Psoas muscle (tissue), 8 donors: ENCODE results near the gene CACNB2. TPM values are rescaled to one million over a fixed set of nuclear protein-coding genes. Genes with fewer than 3 reads are reported as not detected.

Experiments
- ATAC-seq, 4 donors: fragments of 200-7000 bp; cut with Tn5 transposase; one replicate each; pipeline ENCODE4 v1.9.1; 2020; ENCODE audit warnings: moderate library complexity in 3 of 4, mild to moderate bottlenecking in 2 of 4
- DNase-seq, 2 donors: peaks; one replicate each; pipeline ENCODE4 v3.0.0-alpha.2; 2020
- H3K27ac ChIP-seq: fragments of 200-600 bp; one replicate; pipeline ENCODE4 v1.8.0; 2022
- H3K27me3 ChIP-seq, 3 donors: fragments of 200-600 bp in 1 of 3; one replicate each; pipeline versions ENCODE4 v1.6.1 to v1.8.0; 2013 to 2022; ENCODE audit warnings: low read length in 2 of 3, mild to moderate bottlenecking in 2 of 3, moderate library complexity in 1 of 3; ENCODE audit not compliant: insufficient read depth in 3 of 3
- H3K36me3 ChIP-seq, 2 donors: fragments of 200-600 bp in 1 of 2; one replicate each; pipeline versions ENCODE4 v1.6.1 to v1.8.0; 2013 to 2022; ENCODE audit warnings: low read depth in 1 of 2, mild to moderate bottlenecking in 1 of 2, moderate library complexity in 1 of 2; ENCODE audit not compliant: insufficient read depth in 1 of 2
- H3K4me1 ChIP-seq: fragments of 200-600 bp; one replicate; pipeline ENCODE4 v1.8.0; 2022
- H3K4me3 ChIP-seq: fragments of 200-600 bp; one replicate; pipeline ENCODE4 v1.8.0; 2022; ENCODE audit warnings: mild to moderate bottlenecking
- H3K9me3 ChIP-seq: fragments of 200-600 bp; one replicate; pipeline ENCODE4 v1.8.0; 2022
- WGBS, 3 donors: extraction: QIAGEN DNeasy Blood & Tissue Kit; methylation state at CpG; one replicate each; pipeline versions ENCODE4 v1.1.6 to v1.1.7; 2013; 5-methylcytosine and 5-hydroxymethylcytosine counted together
- intact Hi-C, 2 donors: fragments of 100-400 bp; cut with DNase I; formaldehyde crosslinking; loops; one replicate each; pipeline versions ENCODE4 v1.11.0 to v1.14.2; 2022
- polyA plus RNA-seq, 3 donors: library from polyadenylated mRNA; stranded (reverse); fragments of 200-250 nt; gene quantifications; one replicate each; pipeline ENCODE4 v1.2.3, GENCODE V29; 2013
- total RNA-seq, 4 donors: library from RNA; stranded (reverse); fragmentation: NEBNext Ultra II Directional in 2 of 4; extraction: Animal tissue kit (Norgen Biotek cat#: 25700) in 2 of 4; gene quantifications; one replicate each; pipeline versions ENCODE4 v1.2.1 to v1.2.4, GENCODE V29; 2021 to 2023
- TF ChIP-seq, protein P1 (sequence below): fragments of 200-600 bp; IDR thresholded peaks from one replicate; pipeline ENCODE4 v1.8.0; 2022; ENCODE audit warnings: antibody characterized with exemption
- donor health status: healthy with polysubstance abuse.
- donor health status: DM: no; HTN: no; CAD: no; lungs with moderate emphysema.
- donor health status: Bipolar disorder and iron deficiency.
- donor health status: healthy.
- donor health status: DM: yes; HTN: yes; CAD: no.
- donor health status: DM: no; HTN: no; CAD: no.
- donor health status: DM: no; HTN: no; CAD: no.
- donor health status: DM: yes; HTN: yes; CAD: no.

The CACNB2 gene
- total and polyA plus RNA-seq, 7 donors, result 0.20 to 0.71 (median 0.43) TPM

DNA sequence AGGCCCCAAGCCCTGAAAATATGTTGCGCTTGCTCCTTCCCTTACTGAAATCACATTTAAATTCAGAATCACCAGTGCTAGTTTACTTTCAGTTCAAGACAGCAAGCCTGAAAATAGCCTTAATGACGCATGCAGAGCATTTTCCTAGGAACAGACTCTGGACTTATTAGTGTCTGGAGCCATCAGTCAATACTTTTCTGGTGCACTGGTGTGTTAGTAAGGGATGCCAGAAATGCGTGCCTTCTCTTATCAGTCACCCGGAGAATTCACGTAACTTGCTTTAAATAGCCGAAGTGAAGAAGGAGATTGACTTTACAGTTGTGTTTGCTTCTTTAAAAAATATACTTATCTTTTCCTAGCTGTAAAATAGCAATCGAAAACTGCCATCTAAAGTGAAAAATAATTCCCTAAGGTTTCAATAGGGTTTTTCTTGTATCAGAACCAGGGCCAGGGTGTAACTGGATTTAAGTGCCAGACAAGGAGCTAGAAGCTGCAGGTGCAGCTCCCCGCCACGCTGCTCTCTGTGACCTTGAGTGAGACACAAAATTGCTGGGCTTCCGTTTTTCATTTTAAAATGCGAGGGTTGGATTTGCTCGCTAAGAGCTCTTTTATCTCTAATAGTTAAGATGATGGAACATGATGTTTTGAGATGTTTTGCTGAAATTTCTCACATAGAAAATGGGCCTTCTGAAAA is 333.3 kb downstream of the CACNB2 start:
- ATAC-seq, result peak in 1 of 4 donors; percentile 85

DNA sequence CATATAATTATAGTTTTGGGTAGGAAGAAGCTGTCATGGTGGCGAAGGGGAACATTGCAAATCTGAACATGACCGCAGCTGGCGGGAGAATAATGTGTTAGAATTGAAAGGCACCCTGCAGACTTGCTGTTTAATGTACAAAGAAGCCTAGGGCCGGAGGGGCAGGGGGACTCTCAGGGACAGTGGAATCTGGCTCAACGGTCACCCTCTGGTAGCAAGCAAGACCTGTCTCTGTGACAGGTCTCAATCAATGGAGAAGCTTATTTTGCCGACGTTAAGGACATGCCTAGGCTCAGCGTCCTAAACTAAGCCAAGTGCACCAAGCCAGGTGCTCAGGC is 333.9 kb downstream of the CACNB2 start:
- H3K4me1 ChIP-seq, result no peaks in the 10 kb centered on the region
- H3K9me3 ChIP-seq, result no peaks in the 10 kb centered on the region
- intact Hi-C loops, result no loop called here
- no peaks in the 10 kb centered on the region for H3K36me3 ChIP-seq
- H3K4me3 ChIP-seq, result no peak overlapping the region
- WGBS, 3 donors, result 78 to 88% (median 82%) methylated on average over 8 of the region's 8 CpGs
- TF ChIP-seq, protein P1, sequence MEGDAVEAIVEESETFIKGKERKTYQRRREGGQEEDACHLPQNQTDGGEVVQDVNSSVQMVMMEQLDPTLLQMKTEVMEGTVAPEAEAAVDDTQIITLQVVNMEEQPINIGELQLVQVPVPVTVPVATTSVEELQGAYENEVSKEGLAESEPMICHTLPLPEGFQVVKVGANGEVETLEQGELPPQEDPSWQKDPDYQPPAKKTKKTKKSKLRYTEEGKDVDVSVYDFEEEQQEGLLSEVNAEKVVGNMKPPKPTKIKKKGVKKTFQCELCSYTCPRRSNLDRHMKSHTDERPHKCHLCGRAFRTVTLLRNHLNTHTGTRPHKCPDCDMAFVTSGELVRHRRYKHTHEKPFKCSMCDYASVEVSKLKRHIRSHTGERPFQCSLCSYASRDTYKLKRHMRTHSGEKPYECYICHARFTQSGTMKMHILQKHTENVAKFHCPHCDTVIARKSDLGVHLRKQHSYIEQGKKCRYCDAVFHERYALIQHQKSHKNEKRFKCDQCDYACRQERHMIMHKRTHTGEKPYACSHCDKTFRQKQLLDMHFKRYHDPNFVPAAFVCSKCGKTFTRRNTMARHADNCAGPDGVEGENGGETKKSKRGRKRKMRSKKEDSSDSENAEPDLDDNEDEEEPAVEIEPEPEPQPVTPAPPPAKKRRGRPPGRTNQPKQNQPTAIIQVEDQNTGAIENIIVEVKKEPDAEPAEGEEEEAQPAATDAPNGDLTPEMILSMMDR, result no peak
- no peaks in the 10 kb centered on the region for H3K27me3 ChIP-seq
- no peak for DNase-seq
- no peak overlapping the region for H3K27ac ChIP-seq
- no peak for ATAC-seq

More for the DNA sequence above, 333.3 kb downstream of the CACNB2 start:
- DNase-seq, result no peak
- intact Hi-C loops, result no loop called here
- H3K4me3 ChIP-seq, result no peak overlapping the region
- 74 to 82% (median 77%) methylated on average over 12 of the region's 12 CpGs for WGBS, 3 donors
- no peaks in the 10 kb centered on the region for H3K9me3 ChIP-seq
- H3K4me1 ChIP-seq, result no peaks in the 10 kb centered on the region
- TF ChIP-seq, protein P1, result no peak
- H3K36me3 ChIP-seq, result no peaks in the 10 kb centered on the region
- H3K27ac ChIP-seq, result no peak overlapping the region
- H3K27me3 ChIP-seq, result no peaks in the 10 kb centered on the region

DNA sequence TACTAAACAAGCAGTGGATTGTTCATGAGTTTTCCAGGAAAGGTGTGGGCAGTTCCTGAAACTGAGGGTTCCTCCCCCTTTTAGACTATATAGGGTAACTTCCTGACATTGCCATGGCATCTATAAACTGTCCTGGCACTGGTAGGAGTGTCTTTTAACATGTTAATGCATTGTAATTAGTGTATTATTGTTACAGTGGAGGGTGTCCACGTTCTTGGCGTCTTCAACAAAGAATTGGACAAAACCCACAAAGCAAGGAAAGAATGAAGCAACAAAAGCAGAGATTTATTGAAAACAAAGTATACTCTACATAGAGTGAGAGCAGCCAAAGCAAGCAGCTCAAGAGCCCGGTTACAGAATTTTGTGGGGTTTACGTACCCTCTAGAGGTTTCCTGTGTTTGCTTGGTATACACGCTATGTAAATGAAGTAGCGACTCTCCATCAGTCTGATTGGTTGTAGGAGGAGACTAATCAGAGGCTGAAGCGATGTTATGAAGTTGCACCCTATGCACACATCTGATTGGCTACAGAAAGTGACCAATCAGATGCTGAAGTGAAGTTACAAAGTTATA is 335.9 kb downstream of the CACNB2 start:
- no peak overlapping the region for H3K4me3 ChIP-seq
- TF ChIP-seq, protein P1, result no peak
- H3K36me3 ChIP-seq, result no peaks in the 10 kb centered on the region
- WGBS, 3 donors, result 90 to 95% (median 91%) methylated on average over 7 of the region's 7 CpGs
- ATAC-seq (no peak), DNase-seq (no peak)
- no peak overlapping the region for H3K27ac ChIP-seq
- no peaks in the 10 kb centered on the region for H3K27me3 ChIP-seq
- intact Hi-C loops, result no loop called here
- H3K4me1 ChIP-seq, result no peaks in the 10 kb centered on the region
- no peaks in the 10 kb centered on the region for H3K9me3 ChIP-seq

DNA sequence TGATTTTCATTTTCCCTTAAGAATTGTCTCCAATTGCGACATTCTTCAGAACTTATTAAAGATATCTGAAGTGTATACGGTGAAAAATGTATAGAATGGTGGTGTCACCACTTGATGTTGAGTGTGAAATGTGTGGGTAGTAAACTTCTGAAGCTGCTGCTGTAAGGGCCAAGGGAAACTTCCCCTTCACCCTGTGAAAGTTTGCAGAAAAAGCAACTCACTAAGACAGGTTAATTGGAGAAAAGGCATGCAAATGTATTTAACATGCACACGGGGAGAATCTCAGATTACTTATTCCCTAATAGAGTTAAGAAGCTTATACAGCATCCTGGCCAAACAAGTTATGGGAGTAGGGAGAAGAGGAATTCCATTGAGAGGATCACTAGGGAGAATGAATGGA is 338.1 kb downstream of the CACNB2 start:
- ATAC-seq, result no peak
- Histone ChIP-seq H3K27me3 (no peaks in the 10 kb centered on the region), H3K4me3 (no peak overlapping the region), H3K36me3 (no peaks in the 10 kb centered on the region), H3K4me1 (no peaks in the 10 kb centered on the region), H3K9me3 (no peaks in the 10 kb centered on the region), H3K27ac (no peak overlapping the region)
- WGBS, 3 donors, result 53 to 64% (median 62%) methylated on average over 3 of the region's 3 CpGs
- DNase-seq, result no peak
- TF ChIP-seq, protein P1, result no peak
- intact Hi-C loops, result no loop called here

DNA sequence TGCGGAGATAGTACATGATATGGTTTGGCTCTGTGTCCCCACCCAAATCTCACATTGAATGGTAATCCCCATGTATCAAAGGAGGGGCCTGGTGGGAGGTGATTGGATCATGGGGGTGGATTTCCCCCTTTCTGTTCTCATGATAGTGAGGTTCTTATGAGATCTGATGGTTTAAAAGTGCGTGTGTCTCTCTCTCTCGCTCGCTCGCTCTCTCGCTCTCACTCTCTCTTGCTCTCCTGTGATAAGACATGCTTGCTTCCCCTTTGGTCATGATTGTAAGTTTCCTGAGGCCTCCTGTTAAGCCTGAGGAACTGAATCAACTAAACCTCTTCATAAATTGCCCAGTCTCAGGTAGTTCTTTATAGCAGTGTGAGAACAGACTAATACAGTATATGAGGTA is 339.3 kb downstream of the CACNB2 start:
- ATAC-seq, result no peak
- H3K9me3 ChIP-seq, result no peaks in the 10 kb centered on the region
- TF ChIP-seq, protein P1, result no peak
- WGBS, 3 donors, result 91 to 95% (median 92%) methylated on average over 6 of the region's 6 CpGs
- no peaks in the 10 kb centered on the region for H3K36me3 ChIP-seq
- no peaks in the 10 kb centered on the region for H3K27me3 ChIP-seq
- no peak overlapping the region for H3K27ac ChIP-seq
- no peak overlapping the region for H3K4me3 ChIP-seq
- H3K4me1 ChIP-seq, result no peaks in the 10 kb centered on the region
- intact Hi-C loops, result no loop called here
- no peak for DNase-seq
